ENCODE measurements around the gene SLC16A10.
"Not testable (repeated sequence)": the region's sequence is repeated elsewhere in the genome, so short reads cannot be mapped to it uniquely, and the experiment has no call there.

SLC16A10 gene

DNA sequence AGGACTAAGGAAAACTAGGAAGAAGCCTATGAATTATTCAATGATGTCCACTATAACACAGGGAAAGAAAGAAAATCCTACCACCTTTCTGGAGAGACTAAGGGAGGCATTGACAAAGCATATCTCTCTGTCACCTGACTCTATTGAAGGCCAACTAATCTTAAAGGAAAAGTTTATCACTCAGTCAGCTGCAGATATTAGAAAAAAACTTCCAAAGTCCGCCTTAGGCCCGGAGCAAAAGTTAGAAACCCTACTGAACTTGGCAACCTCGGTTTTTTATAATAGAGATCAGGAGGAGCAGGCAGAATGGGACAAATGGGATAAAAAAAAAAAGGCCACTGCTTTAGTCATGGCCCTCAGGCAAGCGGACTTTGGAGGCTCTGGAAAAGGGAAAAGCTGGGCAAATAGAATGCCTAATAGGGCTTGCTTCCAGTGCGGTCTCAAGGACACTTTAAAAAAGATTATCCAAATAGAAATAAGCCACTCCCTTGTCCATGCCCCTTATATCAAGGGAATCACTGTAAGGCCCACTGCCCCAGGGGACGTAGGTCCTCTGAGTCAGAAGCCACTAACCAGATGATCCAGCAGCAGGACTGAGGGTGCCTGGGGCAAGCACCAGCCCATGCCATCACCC lies 47.0 kb downstream of the SLC16A10 start:
- not testable (repeated sequence) for DNase-seq

DNA sequence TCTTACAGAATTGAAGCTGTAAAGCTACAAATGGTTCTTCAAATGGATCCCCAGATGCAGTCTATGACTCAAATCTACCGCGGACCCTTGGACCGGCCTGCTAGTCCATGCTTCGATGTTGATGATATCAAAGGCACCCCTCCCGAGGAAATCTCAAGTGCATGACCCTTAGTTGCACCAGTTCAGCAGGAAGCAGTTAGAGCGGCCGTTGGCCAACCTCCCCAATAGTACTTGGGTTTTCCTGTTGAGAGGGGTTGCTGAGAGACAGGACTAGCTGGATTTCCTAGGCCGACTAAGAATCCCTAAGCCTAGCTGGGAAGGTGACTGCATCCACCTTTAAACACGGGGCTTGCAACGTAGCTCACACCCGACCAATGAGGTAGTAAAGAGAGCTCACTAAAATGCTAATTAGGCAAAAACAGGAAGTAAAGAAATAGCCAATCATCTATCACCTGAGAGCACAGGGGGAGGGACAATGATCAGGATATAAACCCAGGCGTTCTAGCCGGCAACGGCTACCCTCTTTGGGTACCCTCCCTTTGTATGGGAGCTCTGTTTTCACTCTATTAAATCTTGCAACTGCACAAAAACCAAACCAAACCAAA lies 50.3 kb downstream of the SLC16A10 start:
- not testable (repeated sequence) for DNase-seq

DNA sequence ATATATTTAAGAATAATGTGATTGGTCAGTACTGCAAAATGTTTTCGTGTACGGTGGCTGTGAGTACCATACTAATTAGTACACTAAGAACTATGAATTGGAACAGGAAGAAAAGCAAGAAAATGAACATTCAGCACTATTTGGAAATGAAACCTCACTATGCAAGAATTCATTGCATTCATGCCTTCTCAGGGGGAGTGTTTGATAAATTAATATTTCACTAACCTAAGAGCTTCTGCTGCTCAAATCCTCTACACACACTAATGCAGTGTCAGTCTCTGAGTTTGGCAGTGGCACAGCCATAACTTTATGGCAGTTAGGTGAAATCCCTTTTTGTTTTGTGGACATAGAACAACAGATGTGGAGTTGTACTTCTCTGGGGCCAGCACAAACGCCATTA lies 60.1 kb downstream of the SLC16A10 start:
- DNase-seq, result no peak

DNA sequence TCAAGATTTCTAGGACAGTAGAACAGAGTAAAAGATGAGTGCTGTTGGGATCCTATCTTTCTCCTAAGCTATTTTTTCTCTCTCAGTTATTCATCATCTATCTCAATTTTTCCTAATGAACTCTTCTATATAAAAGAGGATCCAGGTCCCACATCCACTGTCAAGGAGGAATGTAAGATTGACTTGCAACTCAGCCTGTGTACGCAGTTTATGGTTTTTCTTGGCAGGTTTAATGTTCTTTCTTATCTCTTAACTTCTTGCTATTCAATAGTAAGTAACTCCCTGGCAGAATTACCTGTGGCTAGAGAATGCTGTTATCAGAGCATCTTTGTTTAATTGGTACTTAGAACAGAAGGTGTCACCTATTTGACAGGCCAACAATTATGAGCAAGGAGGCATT lies 60.8 kb downstream of the SLC16A10 start:
- no peak for DNase-seq

DNA sequence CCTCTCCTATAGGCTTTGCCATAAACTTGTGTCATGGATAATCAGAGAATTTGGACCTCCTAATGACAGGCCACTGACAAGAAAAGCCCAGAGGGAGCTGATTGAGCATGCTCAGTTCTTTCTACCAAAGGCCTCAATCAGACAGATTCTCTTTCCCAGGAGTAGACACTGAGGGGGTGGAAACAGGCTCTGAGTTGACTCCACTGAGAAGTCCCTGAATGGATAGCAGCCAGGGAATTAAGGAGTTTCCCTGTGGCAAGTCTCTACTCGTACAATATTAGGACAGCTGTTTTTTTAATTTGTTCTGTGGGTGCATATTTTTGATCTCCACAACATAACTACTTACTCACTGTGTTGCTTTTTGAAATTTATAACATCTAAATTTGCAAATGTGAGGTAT lies 63.3 kb downstream of the SLC16A10 start:
- DNase-seq, result no peak

DNA sequence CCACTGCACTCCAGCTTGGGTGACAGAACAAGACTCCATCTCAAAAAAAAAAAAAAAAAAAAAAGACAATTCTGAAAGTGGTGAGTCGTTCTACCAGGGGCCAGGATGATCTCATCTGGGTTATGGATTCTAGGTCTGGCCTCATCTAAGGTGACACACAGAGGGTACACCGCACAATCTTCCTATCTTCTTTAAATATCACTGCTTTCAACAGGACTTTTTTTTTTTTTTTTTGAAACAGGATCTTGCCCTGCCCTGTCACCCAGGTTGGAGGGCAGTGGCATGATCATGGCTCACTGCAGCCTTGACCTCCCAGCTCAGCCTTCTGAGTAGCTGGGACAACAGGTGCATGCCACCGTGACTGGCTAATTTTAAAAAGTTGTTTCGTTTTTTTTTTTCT lies 67.7 kb downstream of the SLC16A10 start:
- peak; percentile 1 for DNase-seq

DNA sequence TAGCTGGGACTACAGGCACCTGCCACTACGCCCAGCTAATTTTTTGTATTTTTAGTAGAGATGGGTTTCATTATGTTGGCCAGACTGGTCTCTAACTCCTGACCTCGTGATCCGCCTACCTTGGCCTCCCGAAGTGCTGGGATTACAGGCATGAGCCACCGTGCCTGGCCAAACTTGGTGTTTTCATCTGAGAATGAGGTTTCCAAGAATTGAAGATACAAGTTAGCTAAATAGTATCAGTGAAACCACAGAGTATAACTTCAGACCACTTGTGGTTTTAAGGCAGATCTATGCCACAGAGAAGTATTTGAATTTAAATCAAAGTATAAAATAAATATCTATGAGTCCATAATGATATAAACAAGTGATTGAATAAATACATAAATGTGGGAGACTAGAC lies 70.1 kb downstream of the SLC16A10 start:
- no peak for DNase-seq

DNA sequence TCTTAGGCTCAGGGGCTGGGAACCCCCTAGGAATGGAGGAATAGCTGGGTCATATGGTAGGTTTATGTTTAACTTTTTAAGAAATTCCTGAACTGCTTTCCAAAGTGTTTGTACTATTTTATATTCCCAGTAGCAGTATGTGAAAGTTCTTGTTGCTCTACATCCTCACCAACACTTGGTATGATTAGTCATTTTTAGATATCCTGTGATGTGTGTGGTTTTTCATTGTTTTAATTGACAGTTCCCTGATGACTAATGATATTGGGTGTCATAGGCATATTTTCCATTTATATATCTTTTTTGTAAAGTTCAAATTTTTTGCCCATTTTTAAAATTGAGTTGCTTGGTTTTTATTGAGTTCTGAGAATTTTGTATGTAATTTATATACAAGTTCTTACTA lies 72.3 kb downstream of the SLC16A10 start:
- no peak for DNase-seq

DNA sequence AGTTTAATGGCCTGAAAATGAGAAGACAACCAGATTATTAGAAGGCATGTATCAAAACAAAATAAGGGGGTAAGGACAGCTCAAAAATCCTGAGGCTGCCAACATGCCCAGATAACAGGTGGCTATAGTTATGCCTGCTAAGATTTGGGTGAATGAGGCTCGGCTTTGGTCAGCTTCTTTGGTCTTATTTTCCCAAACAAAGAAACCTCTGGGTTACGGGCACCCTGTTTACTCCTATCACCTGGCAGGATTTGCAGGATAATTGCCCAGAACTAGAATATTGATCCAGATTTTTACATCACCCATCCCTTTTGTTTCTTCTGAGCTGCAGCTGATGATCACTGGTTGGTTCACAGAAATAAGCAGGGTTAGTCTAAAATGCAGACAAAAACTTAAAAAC lies 74.3 kb downstream of the SLC16A10 start:
- DNase-seq, result no peak

DNA sequence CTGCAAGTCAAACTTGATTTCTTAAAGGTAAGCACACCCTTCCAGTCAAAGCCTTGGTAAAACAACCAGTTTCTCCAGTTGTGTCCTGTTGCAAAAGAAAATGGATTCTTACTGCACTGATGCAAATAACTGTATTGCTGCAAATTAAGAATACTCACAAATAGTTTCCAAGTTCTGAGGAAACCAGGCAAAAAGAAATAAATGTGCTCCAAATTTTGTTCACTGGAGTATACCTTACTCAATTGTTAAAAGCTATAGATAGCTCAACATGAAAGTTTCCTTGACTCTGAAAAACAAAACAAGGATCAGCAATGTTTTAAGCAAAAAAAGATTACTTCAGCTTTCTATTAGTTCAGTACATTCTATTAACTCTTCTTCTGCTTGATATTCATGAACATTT lies 75.2 kb downstream of the SLC16A10 start:
- peak; percentile 4 for DNase-seq

DNA sequence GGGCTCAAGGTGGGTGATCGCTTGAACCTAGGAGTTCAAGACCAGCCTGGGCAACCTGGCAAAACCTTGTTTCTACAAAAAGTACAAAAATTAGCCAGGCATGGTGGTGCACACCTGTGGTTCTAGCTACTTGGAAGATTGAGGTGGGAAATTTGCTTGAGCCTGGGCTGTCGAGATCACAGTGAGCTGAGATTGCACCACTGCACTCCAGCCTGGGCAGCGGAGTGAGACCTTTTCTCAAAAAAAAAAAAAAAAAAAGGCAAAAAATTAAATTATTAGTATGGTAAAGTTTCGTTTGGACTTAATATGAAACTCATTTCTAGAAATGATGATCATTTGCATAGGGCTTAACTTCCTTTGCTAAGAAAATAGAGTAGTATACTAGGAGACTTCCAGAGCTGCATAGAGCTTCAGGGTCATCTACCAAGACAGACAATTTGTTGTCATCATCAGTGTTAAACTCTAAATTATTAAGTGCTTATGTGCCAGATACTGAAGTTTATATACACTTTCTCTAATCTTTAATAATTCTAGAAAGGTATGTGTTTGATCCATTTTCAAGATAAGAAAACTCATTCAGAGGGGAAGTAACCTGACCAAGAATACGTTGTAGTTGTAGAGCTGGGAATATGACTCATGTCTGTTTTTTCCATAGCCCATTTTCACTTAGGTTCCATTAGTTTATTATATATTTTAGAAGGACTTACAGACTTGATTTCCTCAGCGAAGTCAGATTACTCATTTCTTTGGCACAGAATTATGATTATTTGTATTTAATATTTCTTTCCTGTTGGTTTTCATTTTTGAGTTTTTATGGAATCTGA lies 84.5 kb downstream of the SLC16A10 start:
- no peak for DNase-seq

DNA sequence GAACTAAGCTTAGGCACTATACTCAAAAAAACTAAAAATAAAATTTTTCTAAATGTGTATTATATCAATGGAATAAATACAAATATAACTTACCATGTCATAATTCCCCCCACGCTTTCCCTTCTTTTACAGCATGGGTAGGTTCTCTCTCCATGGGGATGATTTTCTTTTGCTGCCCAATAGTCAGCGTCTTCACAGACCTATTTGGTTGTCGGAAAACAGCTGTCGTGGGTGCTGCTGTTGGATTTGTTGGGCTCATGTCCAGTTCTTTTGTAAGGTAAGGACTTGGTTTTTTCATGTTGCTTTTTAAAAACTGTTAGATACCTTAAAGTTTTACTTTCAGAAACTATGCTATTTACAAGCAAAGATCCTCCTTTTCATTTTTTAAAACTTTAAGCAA lies 85.3 kb downstream of the SLC16A10 start:
- DNase-seq, result no peak

DNA sequence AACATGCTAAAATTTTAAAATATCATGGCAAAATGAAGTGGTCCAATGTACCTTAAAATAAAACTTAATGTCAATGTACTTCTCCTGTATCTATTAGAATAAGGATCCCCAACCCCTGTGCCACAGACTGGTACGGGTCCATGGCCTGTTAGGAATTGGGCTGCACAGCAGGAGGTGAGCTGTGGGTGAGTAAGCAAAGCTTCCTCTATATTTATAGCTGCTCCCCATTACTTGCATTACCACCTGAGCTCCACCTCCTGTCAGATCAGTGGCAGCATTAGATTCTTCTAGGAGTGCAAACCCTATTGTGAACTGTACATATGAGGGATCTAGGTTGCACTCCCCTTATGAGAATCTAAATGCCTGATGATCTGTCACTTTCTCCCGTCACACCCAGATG lies 86.0 kb downstream of the SLC16A10 start:
- no peak for DNase-seq

DNA sequence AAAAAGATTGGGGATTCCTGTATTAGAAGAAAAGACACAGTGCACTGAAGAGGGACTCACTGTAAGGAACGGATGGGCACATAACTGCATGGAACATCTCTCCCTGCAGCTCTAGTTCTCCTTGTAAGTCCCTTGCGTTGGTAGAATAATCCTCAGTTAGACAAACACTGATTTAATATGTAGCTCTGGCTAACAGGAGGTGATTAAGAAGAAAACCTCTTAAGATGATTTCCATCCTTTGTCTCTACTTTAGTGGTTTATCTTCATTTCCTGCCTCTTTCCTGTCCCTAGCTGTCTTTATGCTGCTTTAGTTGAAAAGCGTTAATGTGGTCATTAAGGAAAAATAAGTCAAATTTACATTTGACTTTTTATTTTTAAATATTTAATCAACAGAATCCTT lies 86.6 kb downstream of the SLC16A10 start:
- DNase-seq, result no peak

DNA sequence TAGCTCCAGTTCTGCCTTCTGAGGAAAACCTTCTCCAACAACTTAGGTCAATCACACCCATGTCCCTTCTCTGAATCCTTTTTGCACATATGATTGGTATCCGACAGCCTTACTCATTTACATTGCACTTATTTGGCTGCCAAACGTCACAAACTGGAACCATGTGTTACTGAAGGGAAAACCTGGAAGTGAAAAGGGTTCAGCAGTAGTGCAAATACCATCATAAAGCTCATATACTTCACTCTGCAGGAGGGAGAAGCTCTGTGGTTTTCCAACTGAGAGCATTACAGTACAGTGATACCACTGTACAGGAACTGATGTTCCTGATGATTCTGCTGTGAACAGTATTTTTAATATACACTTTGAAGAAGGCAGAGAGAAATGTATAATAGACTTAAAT lies 87.8 kb downstream of the SLC16A10 start:
- no peak for DNase-seq

DNA sequence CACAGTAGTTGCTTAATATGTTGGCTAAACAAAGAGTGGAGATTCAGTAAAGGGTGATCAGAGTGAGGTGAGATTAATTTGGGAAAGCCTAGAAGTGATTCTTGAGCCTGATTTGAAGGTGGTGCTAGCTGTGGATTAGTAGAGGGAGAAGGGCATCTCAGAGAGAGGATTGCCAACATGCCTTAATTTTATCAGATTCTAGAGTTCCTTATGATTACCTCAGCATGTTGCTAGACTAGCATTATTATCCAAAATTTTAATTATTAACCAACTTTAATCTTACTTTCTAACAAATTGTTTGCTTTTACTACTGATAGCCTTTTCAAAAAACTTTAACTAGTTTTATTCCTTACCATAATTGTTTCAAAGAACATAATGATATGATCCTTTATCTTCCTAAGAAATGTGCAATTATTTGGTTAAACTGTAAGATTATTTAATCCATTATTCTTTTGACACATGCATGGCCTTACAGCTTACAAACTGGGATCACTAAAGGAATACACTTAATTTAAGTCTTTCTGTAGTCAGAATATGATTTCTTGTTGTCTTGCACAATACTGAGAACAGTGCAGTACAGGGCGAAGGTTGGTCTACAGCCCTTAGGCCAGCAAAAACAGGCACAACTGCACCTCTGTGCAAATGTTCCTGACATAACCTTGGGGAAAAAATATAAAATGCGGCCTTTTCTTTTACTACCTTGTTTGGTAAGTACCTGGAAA lies 88.9 kb downstream of the SLC16A10 start:
- no peak for DNase-seq

DNA sequence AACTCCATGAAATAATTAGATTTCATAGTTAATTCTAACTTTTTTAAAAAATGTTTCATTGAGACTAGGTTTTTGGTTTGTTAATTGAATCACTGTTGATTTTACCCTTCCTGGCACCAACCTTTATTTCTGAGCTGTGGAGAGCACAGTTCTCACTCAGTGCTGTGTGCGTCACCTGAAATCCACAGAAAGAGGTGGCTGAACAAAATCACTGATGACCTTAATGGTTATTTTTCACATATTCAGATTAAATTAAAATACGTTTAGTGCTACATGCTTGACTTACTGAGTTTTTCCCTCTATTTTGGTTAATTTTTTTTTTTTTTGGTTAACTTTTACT lies 89.4 kb downstream of the SLC16A10 start:
- no peak for DNase-seq

DNA sequence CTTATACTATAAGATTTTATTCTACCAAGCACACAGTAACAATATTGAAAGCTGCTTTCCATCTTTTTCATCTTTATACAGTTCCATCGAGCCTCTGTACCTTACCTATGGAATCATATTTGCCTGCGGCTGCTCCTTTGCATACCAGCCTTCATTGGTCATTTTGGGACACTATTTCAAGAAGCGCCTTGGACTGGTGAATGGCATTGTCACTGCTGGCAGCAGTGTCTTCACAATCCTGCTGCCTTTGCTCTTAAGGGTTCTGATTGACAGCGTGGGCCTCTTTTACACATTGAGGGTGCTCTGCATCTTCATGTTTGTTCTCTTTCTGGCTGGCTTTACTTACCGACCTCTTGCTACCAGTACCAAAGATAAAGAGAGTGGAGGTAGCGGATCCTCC lies 89.8 kb downstream of the SLC16A10 start:
- DNase-seq, result no peak

DNA sequence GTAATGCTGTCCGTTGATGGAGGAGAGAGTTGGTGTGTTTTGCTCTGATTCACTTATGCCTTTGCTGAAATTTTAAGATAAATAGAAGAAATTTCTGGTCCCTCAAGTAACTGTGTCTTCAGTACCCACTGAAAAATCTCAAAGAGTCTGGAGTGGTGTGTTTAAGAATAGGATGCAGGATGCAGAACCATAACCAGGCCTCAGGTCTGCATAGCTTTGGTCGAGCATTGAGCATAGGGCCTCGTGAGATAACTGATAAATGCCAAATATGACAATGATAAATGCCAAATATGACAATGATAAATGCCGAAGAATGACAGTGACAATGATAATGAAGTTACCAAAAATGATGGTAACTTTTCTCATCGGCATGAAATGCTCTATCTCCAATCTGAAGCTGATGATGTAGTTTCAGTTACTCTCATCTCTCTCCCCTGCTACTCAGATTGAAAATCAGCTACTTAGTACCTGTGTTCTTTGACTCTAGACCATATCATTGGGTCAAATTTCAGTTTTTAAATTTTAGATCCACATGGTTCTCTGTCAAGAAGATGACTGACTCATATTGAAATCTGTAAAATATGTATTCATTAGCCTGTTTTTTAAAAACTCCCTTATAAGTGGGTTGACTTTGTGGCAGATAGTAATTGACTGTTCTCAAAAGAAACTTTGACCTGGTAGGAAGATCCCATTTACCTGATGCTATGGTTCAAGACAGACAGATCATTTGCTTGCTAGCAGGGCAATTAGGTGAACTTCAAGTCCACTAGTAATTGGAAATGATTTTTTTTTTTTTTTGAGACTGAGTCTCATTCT lies 96.6 kb downstream of the SLC16A10 start:
- no peak for DNase-seq

DNA sequence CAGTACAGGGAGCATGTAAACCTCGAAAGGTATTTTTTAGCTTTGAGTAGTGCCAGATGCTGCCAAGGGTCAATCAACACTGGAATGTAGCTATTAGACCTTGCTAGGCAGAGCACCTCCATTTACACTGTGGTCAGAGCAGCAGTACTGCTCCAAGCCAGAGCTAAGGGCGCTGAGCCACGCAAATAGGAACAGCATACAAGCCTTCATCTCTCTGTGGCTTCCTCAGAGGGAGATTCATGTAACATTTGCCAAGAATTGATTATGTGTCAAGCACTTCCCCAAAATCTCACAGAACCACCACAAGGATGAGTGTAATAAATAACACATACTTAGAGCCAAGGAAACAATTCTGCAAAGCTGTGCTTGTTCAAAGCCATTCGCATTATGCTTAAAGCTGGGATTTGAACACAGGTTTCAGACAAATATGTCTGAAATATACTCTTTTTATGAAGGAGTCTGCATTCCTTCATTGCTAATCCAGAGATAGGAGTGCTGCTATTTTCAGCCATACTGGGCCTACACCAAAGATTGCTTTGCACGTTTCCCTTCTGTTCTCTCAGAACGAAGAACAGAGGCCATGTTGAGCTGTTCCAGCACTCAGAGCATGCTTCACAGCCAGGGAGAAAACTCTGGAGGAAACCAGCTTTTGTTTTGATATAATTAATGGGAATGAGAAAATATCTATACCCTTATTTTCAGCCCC lies 97.7 kb downstream of the SLC16A10 start:
- no peak for DNase-seq

DNA sequence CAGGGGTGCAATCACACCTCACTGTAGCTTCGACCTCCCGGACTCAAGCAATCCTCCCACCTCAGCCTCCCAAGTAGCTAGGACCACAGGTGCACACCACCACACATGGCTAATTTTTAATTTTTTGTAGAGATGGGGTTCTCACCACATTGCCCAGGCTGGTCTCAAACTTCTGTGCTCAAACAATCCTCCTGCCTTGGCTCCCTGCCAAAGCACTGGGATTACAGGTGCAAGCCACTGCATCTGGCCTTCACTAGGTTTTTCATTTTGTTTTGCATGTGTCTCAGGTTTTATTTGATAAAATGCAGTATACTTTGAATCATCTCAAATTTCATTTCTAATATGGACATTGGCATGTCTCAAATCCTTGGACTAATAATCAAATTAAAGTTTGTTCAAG lies 98.7 kb downstream of the SLC16A10 start:
- peak; percentile 17 for DNase-seq

DNA sequence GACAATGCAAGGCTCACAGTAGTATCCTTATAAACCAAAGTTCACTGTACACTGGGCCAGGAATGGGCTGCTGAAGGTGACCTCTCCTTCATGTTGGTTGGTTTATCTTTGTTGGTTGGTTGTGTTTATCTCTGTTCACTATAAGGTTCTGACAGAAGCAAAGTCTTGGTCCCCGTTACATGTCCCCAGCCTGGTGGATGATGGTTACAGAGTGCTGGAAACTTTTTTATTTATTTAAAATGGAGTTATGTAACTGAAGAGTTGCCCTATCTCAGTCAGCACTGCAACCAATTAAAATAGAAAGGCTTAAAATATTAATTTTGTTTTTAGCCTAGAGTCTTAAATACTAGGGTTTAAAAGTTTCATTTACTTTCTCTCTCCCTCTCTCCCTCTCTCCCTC lies 100.6 kb downstream of the SLC16A10 start:
- no peak for DNase-seq

Measured in DMS53 (cell line).